Right lobe of liver (tissue), 4 donors: Measurements from ENCODE around the gene MPPED1.

Source experiments
- POLR2A ChIP-seq: fragments of 450-650 bp; IDR thresholded peaks from one replicate; pipeline ENCODE4 v1.6.1; 2017; ENCODE audit warnings: antibody characterized with exemption, mild to moderate bottlenecking
- TF ChIP-seq, protein P1 (sequence below), 4 donors: fragments of 200-600 bp in 3 of 4; fragments of 450-650 bp in 1 of 4; IDR thresholded peaks; one replicate each; pipeline versions ENCODE4 v1.5.1 to v1.8.0; 2016 to 2022; ENCODE audit warnings: antibody characterized with exemption in 4 of 4, mild to moderate bottlenecking in 2 of 4
- donor health status: DM: no; HTN: no; CAD: no.
- donor health status: DM: no; HTN: no; CAD: no.
- donor health status: DM: no; HTN: yes; CAD: no.

DNA sequence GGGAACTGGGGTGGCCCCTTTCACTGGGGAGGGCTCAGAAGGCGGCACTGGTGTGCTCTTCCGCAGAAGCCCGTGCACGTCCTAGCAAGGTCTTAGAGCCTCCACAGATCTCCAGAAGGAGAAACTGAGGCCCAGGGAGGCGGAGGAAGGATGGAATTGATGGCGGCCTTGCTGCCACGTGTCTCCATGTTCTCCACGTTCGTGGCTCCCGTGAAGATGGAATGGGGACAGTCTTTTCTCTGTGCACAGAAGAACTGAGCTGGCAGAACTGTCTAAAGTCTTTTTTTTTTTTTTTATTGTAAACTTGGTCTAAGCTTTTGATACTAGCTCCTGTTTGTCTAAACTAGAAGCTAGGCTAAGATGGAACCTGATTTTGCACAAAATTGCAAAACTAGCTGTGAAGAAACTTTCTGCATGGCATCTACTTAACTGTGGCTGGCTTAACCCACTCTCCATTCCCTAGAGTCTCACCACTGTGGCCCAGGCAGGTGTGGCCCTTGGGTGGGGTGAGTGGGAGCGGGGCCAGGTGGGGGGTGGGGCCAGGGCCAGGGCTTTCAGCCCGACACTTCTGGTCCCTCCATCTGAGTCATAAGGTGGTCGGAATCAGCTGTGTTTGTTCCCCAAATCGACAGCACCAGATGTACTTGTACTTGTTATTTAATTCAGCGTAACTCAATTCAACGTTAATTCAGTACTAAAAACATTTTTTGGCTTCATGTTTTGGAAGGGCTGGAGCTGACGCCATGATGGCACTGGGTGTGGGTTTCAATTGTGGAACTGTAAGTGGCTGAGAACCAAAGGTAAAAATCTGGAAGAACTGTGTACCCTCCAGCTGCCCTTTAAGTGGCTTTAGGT is 120.7 kb downstream of the MPPED1 start:
- TF ChIP-seq, protein P1, sequence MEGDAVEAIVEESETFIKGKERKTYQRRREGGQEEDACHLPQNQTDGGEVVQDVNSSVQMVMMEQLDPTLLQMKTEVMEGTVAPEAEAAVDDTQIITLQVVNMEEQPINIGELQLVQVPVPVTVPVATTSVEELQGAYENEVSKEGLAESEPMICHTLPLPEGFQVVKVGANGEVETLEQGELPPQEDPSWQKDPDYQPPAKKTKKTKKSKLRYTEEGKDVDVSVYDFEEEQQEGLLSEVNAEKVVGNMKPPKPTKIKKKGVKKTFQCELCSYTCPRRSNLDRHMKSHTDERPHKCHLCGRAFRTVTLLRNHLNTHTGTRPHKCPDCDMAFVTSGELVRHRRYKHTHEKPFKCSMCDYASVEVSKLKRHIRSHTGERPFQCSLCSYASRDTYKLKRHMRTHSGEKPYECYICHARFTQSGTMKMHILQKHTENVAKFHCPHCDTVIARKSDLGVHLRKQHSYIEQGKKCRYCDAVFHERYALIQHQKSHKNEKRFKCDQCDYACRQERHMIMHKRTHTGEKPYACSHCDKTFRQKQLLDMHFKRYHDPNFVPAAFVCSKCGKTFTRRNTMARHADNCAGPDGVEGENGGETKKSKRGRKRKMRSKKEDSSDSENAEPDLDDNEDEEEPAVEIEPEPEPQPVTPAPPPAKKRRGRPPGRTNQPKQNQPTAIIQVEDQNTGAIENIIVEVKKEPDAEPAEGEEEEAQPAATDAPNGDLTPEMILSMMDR (IDR thresholded peaks at IDR 0.05), result no peak
- TF ChIP-seq POLR2A, result no peak
